Activated T-helper 2 cell treated with anti-CD3 and anti-CD28 coated beads, Interferon-gamma antibody, Interleukin-2, Interleukin-4, amounts not matched to agents 10 μg/mL and 5 μg/mL and 100 μg/mL, durations not matched to agents 14 hours and 24 hours and 36 hours (primary cell): Measurements from ENCODE around the gene PALLD. TPM values are rescaled to one million over a fixed set of nuclear protein-coding genes. Genes with fewer than 3 reads are reported as not detected.

Source experiments
- DNase-seq: peaks from one replicate; pipeline ENCODE4 v3.0.0; 2021; ENCODE audit warnings: low spot score
- H3K27ac Mint-ChIP-seq: one replicate; pipeline ENCODE4 v1.8.0; 2021; ENCODE audit warnings: mixed read lengths
- H3K27me3 Mint-ChIP-seq: one replicate; pipeline ENCODE4 v1.8.0; 2021; ENCODE audit warnings: low read depth, mixed read lengths
- H3K36me3 Mint-ChIP-seq: one replicate; pipeline ENCODE4 v1.8.0; 2021; ENCODE audit warnings: low read depth, mixed read lengths
- H3K4me1 Mint-ChIP-seq: one replicate; pipeline ENCODE4 v1.8.0; 2021; ENCODE audit warnings: low read depth, mixed read lengths
- H3K4me3 Mint-ChIP-seq: one replicate; pipeline ENCODE4 v1.8.0; 2021; ENCODE audit warnings: low read depth, mild to moderate bottlenecking, moderate library complexity, mixed read lengths
- H3K9me3 Mint-ChIP-seq: one replicate; pipeline ENCODE4 v1.8.0; 2021; ENCODE audit warnings: mixed read lengths
- intact Hi-C: fragments of 100-400 bp; cut with micrococcal nuclease; formaldehyde crosslinking; loops from one replicate; pipeline ENCODE4 v1.15.1; 2023
- total RNA-seq: library from RNA; stranded (reverse); gene quantifications from 2 replicates; pipeline ENCODE4 v1.2.3, GENCODE V29; 2022

PALLD gene
- total RNA-seq, 1 donor from 2014 or later: 19.8 TPM

DNA sequence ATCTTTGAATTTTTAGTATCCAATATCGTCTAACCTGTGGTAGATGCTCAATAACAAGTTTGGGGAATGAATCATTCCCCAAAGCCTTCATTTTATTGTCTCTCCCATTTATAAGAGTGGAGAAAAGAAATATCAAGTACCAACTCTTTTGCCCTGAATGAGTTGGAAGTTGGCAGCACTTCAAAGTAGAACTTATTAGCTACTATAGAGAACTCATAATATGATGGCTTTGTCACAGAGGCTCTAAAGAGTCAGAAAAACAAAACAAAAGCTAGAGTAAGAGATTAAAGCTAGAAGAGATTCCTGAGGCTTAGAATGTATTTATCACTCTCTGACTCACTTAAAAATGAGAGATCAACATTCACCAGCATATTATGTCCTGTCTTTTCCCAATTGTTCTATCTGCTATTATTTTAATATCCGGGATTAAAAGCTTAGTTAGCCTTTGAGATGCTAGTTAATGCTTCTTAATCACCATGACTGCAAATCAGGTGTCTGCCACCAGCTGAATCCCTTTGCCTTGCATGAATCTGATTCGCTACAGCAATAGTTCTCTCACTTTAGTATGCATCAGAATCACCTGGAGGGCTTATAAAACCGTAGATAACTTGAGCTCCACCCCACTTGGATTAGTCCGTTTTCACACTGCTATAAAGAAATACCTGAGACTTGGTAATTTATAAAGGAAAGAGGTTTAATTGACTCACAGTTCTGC lies 77.9 kb downstream of the PALLD start:
- intact Hi-C loops: no loop called here
- no peaks in the 10 kb centered on the region for H3K4me1 Mint-ChIP-seq
- H3K4me3 Mint-ChIP-seq: no peak overlapping the region
- no peak for DNase-seq
- no peaks in the 10 kb centered on the region for H3K9me3 Mint-ChIP-seq
- H3K27me3 Mint-ChIP-seq: peaks cover 3% of the 10 kb centered on the region
- H3K27ac Mint-ChIP-seq: no peak overlapping the region
- no peaks in the 10 kb centered on the region for H3K36me3 Mint-ChIP-seq

DNA sequence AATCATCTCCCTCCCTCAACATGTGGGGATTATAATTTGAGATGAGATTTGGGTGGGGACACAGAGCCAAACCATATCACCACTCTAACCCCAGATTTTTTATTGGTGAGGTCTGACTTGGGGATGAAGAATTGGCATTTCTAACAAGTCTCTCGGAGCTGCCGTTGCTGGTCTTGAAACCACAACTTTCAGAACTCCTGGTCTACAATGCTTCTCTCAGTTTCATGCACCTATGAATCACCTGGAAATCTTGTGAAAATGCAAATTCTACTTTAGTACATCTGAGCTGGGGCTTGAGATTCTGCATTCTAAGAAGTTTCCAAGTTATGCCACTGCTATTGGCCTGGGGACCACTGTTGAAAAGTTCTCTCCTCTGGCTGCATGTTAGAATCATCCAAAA lies 78.6 kb downstream of the PALLD start:
- Mint-ChIP-seq H3K9me3 (no peaks in the 10 kb centered on the region), H3K4me3 (no peak overlapping the region), H3K27me3 (peaks cover 3% of the 10 kb centered on the region), H3K4me1 (no peaks in the 10 kb centered on the region), H3K36me3 (no peaks in the 10 kb centered on the region), H3K27ac (no peak overlapping the region)
- no peak for DNase-seq
- intact Hi-C loops: no loop called here

DNA sequence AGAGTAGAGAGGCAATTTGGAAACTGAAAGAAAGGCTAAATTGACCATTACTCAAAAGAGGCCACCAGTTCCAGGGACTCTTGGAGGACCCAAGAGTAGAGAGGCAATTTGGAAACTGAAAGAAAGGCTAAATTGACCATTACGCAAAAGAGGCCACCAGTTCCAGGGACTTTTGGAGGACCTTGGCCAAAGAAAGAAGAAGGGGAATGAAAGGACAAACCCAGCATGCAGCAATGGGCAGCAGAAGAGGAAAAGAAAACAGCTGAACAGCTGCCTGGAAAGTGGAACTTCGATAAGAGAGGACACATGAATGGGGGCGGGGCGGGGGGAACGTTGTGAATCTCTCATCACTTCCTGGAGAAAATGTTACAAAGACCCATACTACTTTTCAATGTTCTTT lies 80.8 kb downstream of the PALLD start:
- no peak overlapping the region for H3K4me3 Mint-ChIP-seq
- no peak overlapping the region for H3K27ac Mint-ChIP-seq
- no peaks in the 10 kb centered on the region for H3K4me1 Mint-ChIP-seq
- intact Hi-C loops: no loop called here
- no peak for DNase-seq
- no peaks in the 10 kb centered on the region for H3K36me3 Mint-ChIP-seq
- peaks cover 3% of the 10 kb centered on the region for H3K27me3 Mint-ChIP-seq
- no peaks in the 10 kb centered on the region for H3K9me3 Mint-ChIP-seq

DNA sequence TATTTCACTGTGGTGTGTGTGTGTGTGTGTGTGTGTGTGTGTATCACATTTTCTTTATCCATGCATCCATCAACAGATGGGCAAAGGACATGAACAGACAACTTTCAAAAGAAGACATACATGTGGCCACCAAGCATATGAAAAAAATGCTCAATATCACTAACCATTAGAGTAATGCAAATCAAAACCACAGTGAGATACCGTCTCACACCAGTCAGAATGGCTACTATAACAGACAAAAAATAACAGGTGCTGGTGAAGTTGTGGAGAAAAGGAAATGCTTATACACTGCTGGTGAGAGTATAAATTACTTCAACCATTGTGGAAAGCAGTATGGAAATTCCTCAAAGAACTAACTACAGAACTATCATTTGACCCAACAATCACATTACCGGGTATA lies 83.4 kb downstream of the PALLD start:
- Mint-ChIP-seq H3K4me1 (no peaks in the 10 kb centered on the region), H3K27ac (no peak overlapping the region), H3K4me3 (no peak overlapping the region), H3K9me3 (no peaks in the 10 kb centered on the region), H3K36me3 (no peaks in the 10 kb centered on the region), H3K27me3 (peaks cover 5% of the 10 kb centered on the region)
- DNase-seq: no peak
- intact Hi-C loops: no loop called here

DNA sequence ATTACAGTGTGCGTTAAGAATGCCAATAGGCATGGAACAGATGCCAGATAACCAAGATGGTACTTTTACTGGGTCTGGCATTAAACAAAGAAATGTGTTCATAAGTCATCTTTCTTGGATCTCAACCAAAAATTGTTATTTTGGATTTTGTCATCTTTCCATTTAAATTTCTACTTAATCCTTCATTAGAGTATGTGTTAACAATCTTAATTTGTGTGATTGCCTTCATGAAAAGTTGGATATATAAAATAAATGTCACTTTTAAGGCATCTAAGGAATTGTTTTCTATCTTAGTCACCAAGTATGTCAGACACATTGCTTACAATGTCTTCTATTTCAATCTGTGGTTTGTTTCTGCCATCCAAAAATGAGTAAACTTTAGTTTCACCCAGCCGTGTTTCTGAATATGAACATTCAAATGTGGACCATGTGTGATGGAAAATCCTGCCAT lies 87.5 kb downstream of the PALLD start:
- H3K4me1 Mint-ChIP-seq: no peaks in the 10 kb centered on the region
- H3K27ac Mint-ChIP-seq: no peak overlapping the region
- intact Hi-C loops: no loop called here
- H3K27me3 Mint-ChIP-seq: peaks cover 7% of the 10 kb centered on the region
- H3K9me3 Mint-ChIP-seq: no peaks in the 10 kb centered on the region
- H3K36me3 Mint-ChIP-seq: no peaks in the 10 kb centered on the region
- no peak overlapping the region for H3K4me3 Mint-ChIP-seq
- DNase-seq: no peak

DNA sequence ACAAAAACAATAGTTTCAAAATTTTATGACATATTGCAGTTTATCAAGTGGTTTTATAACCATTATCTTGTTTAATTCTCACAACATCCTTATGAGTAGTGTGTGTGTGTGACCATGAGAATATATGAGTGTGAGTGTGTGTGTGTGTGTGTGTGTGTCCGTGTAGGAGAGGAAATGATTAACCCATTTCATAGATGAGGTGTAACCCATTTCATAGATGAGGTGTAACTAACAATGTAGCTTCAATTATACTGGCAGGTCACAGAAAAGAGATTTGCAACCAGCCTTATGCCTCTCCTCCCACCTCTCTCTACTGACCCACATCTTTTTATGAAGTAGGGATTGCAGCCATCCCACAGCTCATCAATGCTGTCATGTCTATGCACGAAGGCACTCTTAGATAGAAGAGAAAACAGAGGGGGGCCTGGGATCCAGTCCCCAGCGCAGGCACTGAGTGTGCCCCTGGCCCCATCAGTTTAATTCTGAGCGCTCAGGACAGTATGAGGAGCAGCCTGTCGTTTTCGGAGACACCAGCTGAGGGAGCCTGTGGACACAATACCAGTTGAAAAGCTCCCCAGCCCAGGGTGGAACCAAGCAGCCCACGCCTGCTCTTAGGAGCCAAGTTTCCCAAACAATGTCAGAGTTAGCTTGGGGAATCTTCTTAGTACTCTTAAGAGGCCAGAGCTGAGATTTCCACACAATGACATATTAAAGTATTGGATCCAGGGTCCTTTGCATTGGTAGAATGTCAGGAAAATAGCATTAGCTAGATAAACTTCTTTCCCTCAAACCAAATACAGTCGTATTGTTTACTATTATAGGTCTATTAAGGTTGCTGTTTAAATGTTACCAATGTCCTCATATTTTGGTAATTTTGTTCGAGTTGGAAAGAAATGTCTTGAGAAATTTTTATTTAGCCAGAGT lies 88.6 kb downstream of the PALLD start:
- DNase-seq: no peak
- intact Hi-C loops: loop anchor here (5.0 kb wide), 1 partner anchor 337 kb away; no protein-coding TSS in a partner anchor
- peaks cover 11% of the 10 kb centered on the region for H3K27me3 Mint-ChIP-seq

DNA sequence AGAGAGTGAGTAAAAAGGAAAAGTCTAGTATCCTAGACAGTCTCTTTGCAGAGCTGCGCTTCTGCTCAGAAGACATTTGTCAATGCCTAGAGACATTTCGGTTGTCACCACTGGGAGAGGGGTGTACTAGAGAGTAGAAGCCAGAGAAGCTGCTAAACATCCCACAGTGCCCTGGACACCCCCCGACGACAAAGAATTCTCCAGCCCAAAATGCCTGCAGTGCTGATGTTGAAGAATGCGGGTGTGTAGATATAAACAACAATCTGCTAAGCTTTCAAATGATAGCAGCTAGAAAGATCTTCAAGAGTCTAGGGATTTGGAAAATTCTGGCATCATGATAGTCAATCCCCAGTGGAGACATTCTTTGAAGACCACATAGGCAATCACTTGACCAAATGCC lies 90.1 kb downstream of the PALLD start:
- H3K36me3 Mint-ChIP-seq: no peaks in the 10 kb centered on the region
- intact Hi-C loops: loop anchor here (5.0 kb wide), 1 partner anchor 335 kb away; no protein-coding TSS in a partner anchor
- peaks cover 11% of the 10 kb centered on the region for H3K27me3 Mint-ChIP-seq

More for the DNA sequence above, 88.6 kb downstream of the PALLD start:
- no peak overlapping the region for H3K4me3 Mint-ChIP-seq
- no peak overlapping the region for H3K27ac Mint-ChIP-seq
- H3K36me3 Mint-ChIP-seq: no peaks in the 10 kb centered on the region
- H3K4me1 Mint-ChIP-seq: no peaks in the 10 kb centered on the region
- no peaks in the 10 kb centered on the region for H3K9me3 Mint-ChIP-seq

DNA sequence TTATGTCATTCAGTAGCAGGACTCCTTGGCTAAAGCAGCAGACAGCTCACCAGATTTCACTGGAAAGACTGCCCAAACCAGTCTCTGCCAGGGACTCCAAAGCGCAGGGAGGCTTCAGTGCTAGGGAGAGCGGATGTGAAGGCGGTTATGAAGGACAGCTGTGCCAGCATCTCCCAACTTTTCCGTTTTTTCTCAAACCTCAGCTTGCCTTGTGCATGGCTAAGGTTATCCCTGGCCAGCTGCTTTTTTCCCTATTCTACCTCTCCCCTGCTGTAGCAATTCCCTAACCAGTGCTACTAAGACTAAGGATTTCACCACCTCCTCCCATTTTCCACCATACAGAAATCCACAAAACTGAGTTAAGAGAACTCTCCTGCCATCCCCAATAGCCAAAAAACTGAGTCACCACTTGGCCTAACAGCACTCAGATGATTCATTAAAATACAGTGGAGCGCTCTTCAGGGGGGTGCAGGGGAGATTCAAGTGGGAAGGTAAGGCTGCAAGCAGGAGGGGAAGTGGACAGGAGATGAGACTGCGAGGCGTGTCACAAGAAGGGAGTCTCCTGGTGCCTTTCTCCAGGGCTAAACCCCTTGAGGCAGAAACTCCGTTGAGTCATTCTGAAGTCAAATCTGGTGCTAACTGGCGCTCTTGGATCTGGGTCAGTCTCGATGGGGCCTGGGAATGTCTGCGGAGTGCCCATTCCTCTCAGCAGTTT lies 90.7 kb downstream of the PALLD start:
- H3K4me3 Mint-ChIP-seq: no peak overlapping the region
- no peak overlapping the region for H3K27ac Mint-ChIP-seq
- H3K36me3 Mint-ChIP-seq: no peaks in the 10 kb centered on the region
- no peaks in the 10 kb centered on the region for H3K4me1 Mint-ChIP-seq
- intact Hi-C loops: loop anchor here (5.0 kb wide), 1 partner anchor 335 kb away; no protein-coding TSS in a partner anchor
- peaks cover 7% of the 10 kb centered on the region for H3K27me3 Mint-ChIP-seq
- no peaks in the 10 kb centered on the region for H3K9me3 Mint-ChIP-seq
- DNase-seq: no peak

More for the DNA sequence above, 90.1 kb downstream of the PALLD start:
- H3K4me1 Mint-ChIP-seq: no peaks in the 10 kb centered on the region
- no peaks in the 10 kb centered on the region for H3K9me3 Mint-ChIP-seq
- H3K27ac Mint-ChIP-seq: no peak overlapping the region
- DNase-seq: no peak
- no peak overlapping the region for H3K4me3 Mint-ChIP-seq

DNA sequence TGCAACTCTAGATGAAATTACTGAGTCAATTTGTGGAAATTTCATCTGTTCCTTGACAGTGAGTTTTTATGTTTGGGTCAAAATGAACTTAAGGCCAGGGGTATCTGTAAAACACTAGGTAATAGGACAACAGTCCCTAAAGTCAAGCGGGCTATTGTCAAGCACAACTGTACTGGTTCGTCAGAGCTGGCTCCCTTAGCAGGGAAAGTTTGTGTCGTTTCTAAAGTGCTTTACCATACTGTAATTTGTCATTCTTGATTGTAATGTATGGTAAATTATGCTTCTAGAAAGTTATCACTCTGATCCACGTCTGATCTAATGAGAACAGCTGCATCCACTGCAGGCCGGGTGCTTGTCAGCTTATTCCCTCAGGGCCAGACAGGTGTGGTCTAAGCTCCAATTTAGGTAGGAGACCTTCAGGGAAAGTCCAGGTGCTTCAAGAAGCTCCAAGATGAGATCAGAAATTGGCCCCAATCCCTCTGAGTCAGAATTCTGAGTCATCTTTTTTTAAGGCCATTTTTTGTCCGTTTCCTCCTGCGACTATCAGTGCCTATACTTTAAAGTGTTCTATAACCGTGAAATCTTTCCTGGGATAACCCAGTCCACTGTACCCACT lies 92.2 kb downstream of the PALLD start:
- H3K4me1 Mint-ChIP-seq: no peaks in the 10 kb centered on the region
- H3K4me3 Mint-ChIP-seq: no peak overlapping the region
- peaks cover 10% of the 10 kb centered on the region for H3K27me3 Mint-ChIP-seq
- H3K36me3 Mint-ChIP-seq: no peaks in the 10 kb centered on the region
- H3K27ac Mint-ChIP-seq: no peak overlapping the region
- no peaks in the 10 kb centered on the region for H3K9me3 Mint-ChIP-seq
- DNase-seq: no peak
- intact Hi-C loops: loop anchor here (5.0 kb wide), 1 partner anchor 333 kb away; no protein-coding TSS in a partner anchor

DNA sequence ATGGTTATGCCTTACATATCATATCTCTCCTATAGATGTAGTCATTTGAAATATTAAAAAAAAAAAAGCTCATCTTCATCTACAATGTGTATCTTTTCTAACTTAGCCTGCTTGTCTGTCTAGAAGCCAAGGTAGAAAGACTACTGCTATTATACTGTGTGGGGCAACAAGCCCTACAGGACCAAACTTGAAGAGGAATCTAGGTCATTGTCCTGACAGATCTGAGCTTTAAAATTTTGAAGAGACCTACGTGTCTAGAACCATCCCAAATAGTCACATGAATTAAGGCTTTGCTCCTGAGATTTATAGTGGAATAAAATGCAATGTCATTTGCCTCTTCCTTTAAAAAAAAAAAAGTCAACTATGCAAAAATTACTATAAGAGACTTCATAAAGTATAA lies 95.8 kb downstream of the PALLD start:
- intact Hi-C loops: no loop called here
- DNase-seq: no peak
- no peaks in the 10 kb centered on the region for H3K4me1 Mint-ChIP-seq

DNA sequence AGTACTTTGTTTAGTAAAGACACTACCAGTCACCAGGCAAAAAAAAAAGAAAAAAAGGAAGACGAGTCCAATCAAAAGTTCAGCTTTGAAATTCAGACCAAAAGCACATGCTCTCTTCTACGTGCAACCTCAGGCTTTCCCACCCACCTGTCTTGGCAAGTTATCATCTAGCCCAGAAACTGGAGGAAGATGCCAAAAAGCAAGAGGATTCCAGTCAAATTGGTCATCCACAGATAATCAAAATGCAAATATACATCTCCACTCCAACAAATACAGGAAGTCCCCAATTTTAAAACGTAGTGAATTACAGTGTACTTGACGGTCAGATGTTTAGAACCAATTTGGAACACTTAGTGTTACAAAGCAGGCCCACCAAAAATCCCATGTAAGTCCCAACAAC lies 96.5 kb downstream of the PALLD start:
- Mint-ChIP-seq H3K4me3 (no peak overlapping the region), H3K36me3 (no peaks in the 10 kb centered on the region), H3K9me3 (no peaks in the 10 kb centered on the region), H3K27ac (no peak overlapping the region), H3K4me1 (no peaks in the 10 kb centered on the region), H3K27me3 (peaks cover 8% of the 10 kb centered on the region)
- DNase-seq: no peak
- intact Hi-C loops: no loop called here

More for the DNA sequence above, 95.8 kb downstream of the PALLD start:
- Mint-ChIP-seq H3K27me3 (peaks cover 8% of the 10 kb centered on the region), H3K9me3 (no peaks in the 10 kb centered on the region), H3K36me3 (no peaks in the 10 kb centered on the region), H3K27ac (no peak overlapping the region), H3K4me3 (no peak overlapping the region)

DNA sequence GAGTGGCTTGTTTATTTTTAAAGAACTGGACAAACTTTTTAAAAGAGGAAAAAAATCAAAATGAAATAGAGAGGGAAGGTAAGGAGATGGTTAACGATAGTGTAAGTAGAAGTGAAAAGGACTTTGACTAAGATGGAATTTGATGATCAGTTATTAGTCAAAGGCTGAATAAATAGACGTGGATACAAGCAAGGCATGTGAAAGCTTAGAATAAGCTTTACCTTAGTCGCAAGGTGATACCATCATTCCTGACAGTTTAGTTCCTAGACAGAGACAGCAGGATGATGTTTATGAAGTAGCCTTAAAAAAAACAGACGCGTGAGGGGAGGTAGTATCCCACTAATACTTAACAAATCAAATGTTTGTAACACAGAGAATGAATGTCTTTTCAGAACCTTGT lies 97.3 kb downstream of the PALLD start:
- intact Hi-C loops: no loop called here
- Mint-ChIP-seq H3K9me3 (no peaks in the 10 kb centered on the region), H3K27ac (no peak overlapping the region), H3K4me3 (no peak overlapping the region), H3K4me1 (no peaks in the 10 kb centered on the region), H3K27me3 (peaks cover 8% of the 10 kb centered on the region), H3K36me3 (no peaks in the 10 kb centered on the region)
- no peak for DNase-seq
